Measurements from ENCODE around the gene MBNL2.
"Not testable (repeated sequence)": the region's sequence is repeated elsewhere in the genome, so short reads cannot be mapped to it uniquely, and the experiment has no call there.

The MBNL2 gene

GRCh38 chr13:97221989-97222700 lies at the start of gene MBNL2:
MBNL2 (plus strand) TSS chr13:97222333; CDS start chr13:97276236, 53,903 bp downstream.
- peak; percentile 85 for DNase-seq

- no peak for DNase-seq
Observed at GRCh38 chr13:97174638-97175037, 47.5 kb upstream of the MBNL2 start.

- DNase-seq = no peak
Observed at GRCh38 chr13:97175041-97175440, 47.1 kb upstream of the MBNL2 start.

- DNase-seq = no peak
Observed at GRCh38 chr13:97179501-97179900, 42.6 kb upstream of the MBNL2 start.

GRCh38 chr13:97182111-97182890 lies 39.8 kb upstream of the MBNL2 start:
- DNase-seq = peak; percentile 11

- no peak for DNase-seq
Observed at GRCh38 chr13:97185291-97185690, 36.8 kb upstream of the MBNL2 start.

- DNase-seq = no peak
Observed at GRCh38 chr13:97185751-97186150, 36.4 kb upstream of the MBNL2 start.

- no peak for DNase-seq
Observed at GRCh38 chr13:97188207-97188606, 33.9 kb upstream of the MBNL2 start.

GRCh38 chr13:97189928-97190327 lies 32.2 kb upstream of the MBNL2 start:
- DNase-seq = peak; percentile 57

- no peak for DNase-seq
Observed at GRCh38 chr13:97191142-97191541, 31.0 kb upstream of the MBNL2 start.

GRCh38 chr13:97191615-97192014 lies 30.5 kb upstream of the MBNL2 start:
- DNase-seq = no peak

GRCh38 chr13:97192166-97192565 lies 30.0 kb upstream of the MBNL2 start:
- DNase-seq = no peak

GRCh38 chr13:97193577-97193976 lies 28.6 kb upstream of the MBNL2 start:
- no peak for DNase-seq

GRCh38 chr13:97194479-97194878 lies 27.7 kb upstream of the MBNL2 start:
- DNase-seq = no peak

- DNase-seq = no peak
Observed at GRCh38 chr13:97196340-97196739, 25.8 kb upstream of the MBNL2 start.

- no peak for DNase-seq
Observed at GRCh38 chr13:97198753-97199152, 23.4 kb upstream of the MBNL2 start.

GRCh38 chr13:97199451-97199850 lies 22.7 kb upstream of the MBNL2 start:
- DNase-seq = no peak

GRCh38 chr13:97200081-97200942 lies 21.8 kb upstream of the MBNL2 start:
- DNase-seq = no peak

GRCh38 chr13:97202761-97203160 lies 19.4 kb upstream of the MBNL2 start:
- DNase-seq = no peak

- DNase-seq = no peak
Observed at GRCh38 chr13:97205465-97205864, 16.7 kb upstream of the MBNL2 start.

GRCh38 chr13:97205982-97206381 lies 16.2 kb upstream of the MBNL2 start:
- no peak for DNase-seq

GRCh38 chr13:97207252-97207651 lies 14.9 kb upstream of the MBNL2 start:
- not testable (repeated sequence) for DNase-seq

GRCh38 chr13:97211300-97211699 lies 10.8 kb upstream of the MBNL2 start:
- DNase-seq = no peak

Measured in NCI-H1417 treated with DMSO at 0.1 percent for 48 hours (cell line).